GM12874 (cell line): ENCODE data around the gene RASGRF1.

Source experiments
- TF ChIP-seq, protein P1 (sequence below): IDR thresholded peaks from 2 replicates; pipeline ENCODE4 v1.5.1; 2011; ENCODE audit warnings: low read depth, mild to moderate bottlenecking, control low read depth, low read length, moderate library complexity; ENCODE audit not compliant: insufficient read depth

Gene RASGRF1

DNA sequence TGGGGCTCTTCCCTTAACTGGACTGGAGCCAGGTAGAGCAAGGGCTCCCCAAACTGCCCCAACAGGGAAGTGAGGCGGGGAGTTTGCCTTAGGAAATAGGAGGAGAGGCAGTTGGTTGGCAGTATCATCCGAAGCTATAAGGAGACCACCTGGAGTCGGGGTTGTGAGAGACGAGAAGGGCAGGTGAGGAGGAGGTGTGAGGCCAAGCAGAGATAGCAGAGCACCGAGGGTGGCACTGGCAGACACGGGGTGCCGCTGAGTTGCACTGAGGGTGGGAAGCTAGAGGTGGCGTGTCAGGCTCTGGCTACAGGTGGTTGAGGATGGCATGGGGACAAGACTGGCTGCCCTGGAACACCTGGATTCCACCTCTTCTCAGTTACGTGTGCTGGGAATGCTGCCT is 17.2 kb downstream of the RASGRF1 start:
- TF ChIP-seq, protein P1, sequence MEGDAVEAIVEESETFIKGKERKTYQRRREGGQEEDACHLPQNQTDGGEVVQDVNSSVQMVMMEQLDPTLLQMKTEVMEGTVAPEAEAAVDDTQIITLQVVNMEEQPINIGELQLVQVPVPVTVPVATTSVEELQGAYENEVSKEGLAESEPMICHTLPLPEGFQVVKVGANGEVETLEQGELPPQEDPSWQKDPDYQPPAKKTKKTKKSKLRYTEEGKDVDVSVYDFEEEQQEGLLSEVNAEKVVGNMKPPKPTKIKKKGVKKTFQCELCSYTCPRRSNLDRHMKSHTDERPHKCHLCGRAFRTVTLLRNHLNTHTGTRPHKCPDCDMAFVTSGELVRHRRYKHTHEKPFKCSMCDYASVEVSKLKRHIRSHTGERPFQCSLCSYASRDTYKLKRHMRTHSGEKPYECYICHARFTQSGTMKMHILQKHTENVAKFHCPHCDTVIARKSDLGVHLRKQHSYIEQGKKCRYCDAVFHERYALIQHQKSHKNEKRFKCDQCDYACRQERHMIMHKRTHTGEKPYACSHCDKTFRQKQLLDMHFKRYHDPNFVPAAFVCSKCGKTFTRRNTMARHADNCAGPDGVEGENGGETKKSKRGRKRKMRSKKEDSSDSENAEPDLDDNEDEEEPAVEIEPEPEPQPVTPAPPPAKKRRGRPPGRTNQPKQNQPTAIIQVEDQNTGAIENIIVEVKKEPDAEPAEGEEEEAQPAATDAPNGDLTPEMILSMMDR = no peak

DNA sequence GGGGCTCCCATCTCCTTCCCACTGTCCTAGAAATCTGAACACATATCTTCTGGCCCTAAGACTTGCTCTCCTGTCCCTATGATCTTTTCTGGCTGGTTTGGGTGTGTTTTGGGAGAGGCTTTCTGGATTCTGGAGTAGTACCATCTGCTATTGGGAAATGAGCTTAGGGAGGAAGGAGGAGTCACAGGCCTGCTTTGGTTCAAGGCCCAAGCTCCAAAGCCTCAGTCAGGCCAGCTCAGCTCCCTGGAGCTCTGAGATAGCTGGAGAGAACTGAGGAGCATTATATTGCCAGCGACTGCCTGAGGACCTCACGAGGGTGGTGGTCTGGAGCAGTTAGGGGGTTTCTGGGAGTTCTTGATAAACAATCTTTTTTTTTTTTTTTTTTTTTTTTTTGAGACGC is 18.7 kb downstream of the RASGRF1 start:
- TF ChIP-seq, protein P1 = no peak

DNA sequence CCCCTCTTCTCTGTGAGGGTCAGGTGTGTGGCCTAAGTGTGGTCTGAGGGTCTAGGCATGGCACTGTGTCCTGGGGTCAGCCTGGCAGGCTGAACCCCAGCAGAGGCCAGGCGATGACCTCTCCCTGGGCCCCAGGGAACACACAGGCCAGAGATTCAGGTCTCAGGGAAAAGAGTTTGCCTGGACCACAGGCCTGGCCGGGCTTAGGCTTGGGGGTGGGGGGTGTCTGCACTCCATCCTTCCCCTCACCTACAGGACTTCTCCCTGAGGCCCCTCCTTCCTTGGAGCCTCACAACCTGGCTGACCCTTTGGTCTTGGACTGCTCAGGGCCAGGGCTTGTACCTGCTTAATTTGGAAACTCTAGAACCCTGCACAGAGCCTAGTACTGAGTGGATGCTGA is 21.8 kb downstream of the RASGRF1 start:
- TF ChIP-seq, protein P1 = no peak

DNA sequence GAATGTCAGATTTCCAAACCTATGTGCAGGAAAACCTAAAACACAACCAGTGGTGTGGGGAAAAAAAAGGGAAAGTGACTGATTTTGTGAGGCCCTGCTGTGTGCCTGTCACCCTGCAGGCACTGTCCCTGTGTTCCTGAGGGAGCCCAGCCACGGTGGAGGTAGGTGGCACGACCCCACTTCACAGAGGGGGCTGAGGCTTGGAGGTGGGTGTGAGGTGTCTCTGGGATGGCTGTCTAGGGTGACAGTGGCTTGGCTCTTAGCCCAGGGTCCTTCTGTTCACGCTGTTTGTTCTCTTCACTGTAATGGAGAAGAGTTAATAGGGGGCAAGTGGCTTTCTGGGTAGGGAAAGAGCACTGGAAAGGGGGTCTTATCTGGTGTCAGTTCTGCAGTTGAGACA is 22.6 kb downstream of the RASGRF1 start:
- TF ChIP-seq, protein P1 = no peak

DNA sequence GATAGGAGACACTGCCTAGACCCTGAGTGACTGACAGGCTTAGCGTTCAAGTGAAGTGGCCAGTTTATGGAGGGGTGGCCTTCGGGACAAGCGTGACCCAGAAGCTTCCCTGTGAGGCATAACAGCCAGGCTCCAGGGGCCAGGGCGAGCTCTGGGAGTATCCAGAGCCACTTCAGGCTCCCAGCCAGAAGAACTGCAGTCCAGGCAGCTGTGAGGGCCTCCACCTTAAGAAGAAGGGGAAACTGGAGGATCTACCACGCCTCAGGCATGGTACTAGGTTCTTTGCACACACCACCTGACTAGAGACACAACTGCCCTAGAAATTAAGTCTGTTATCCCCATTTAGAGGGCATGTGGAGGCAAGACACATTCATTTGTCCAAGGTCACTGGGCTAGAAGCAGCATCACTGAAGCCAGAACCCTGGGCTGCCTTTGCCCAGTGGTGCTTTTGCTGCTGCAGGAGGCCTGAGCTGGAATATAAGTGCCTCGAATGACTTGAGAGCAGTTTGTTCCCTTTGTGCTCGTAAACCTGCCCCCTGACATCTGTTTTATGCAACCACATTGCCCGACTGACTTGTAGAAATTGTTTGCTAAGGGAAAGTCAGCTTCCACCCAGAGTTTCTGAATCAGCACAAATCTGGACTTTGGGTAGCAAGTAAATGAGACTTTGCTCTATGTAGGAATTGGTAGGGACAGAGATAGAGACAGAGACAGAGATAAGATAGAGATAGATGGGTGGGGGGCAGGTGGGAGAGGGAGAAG is 23.3 kb downstream of the RASGRF1 start:
- TF ChIP-seq, protein P1 = no peak

DNA sequence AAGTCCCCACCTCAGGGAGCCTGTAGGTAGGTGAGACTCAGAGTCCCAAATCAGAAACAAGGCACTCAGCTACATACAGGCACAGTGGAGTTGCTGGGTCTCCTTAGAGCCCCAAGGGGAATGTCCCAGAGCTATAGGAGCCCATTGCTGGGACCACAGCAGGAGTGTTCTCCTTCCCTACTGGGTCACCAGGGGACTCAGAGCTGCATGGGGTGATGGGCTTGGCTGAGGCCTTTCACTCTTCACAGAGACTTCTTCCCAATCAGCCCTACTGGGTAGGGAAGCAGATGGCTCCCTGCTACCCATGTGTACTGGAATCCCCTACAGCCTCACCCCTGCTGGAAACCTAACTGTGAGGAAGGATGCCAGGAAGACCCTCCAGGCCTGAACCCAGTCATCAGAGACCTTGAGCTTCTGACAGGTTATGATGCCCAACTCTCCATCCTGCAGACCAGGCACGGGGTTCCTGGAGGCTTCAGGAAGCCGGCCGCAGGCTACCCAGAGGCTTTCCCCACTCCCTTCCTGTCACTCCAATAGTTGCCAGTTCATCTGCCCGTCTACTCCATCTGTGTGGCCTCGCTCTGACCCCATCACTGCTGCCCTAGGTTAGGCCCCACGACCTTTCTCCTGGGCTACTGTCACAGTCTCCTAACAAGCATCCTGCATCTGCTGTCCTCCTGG is 24.0 kb downstream of the RASGRF1 start:
- TF ChIP-seq, protein P1 = no peak

DNA sequence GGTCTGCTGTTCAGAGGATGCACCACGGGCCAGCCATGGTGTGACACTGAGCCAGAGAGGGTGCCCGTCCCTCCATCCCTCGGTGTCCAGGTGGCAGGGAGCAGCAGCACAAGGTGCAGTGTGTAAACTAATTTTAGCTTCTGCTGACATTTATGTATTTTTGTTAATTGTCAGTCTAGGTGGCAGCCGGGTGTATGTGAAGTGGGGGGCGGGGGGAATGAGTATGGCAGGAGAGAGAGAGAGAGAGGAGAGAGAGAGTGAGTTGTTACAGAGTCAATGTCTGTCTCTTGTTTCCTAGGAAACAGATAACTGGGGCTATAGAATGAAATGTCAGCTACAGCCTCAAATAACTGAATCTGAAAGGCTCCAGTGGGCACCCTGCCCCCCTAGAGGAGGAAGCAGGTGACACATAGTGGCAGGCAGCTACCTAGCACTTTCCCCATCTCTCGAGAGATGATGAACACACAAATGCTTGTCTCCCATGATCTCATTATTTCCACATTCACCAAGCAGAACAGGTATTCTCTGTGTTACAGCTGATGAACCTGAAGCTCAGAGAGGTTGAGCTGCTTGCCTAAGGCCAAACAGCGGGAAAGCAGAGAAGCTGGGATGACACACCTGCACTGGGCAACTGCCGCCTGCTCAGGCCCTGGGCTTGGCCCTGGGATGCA is 24.7 kb downstream of the RASGRF1 start:
- TF ChIP-seq, protein P1 = 0 out of 2 replicates have a peak, but pooled peaks have one; percentile 7
